Activated CD4-positive, alpha-beta T cell treated with anti-CD3 and anti-CD28 coated beads, Interleukin-2, amount 50 U/mL, for 1 hour (primary cell): Measurements from ENCODE around the gene MPHOSPH6.
"Not testable (repeated sequence)": the region's sequence is repeated elsewhere in the genome, so short reads cannot be mapped to it uniquely, and the experiment has no call there.

Experiments used
- DNase-seq: peaks from one replicate; pipeline ENCODE4 v3.0.0-alpha.2; 2020

Gene MPHOSPH6

DNA sequence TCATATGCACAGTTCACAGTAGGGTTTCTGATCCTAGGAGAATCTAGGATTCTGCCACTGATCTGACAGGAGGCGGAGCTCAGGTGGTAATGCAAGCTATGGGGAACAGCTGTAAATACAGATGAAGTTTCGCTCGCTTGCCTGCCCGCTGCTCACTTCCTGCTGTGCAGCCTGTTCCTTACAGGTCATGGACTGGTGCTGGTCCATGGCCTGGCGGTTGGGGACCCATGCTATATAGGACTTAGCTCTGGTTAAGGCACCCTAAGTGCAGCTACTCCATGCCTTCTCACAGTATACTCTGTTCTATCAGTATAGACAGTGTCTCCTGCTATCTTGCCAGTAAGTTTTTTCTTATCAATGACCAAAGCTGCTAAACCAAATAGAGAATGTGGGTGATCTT is 2.4 kb downstream of the MPHOSPH6 start:
- DNase-seq: no peak

- no peak for DNase-seq
Measured at GRCh38 chr16:82160226-82160625, 9.8 kb downstream of the MPHOSPH6 start.

- no peak for DNase-seq
Measured at GRCh38 chr16:82157836-82158235, 12.2 kb downstream of the MPHOSPH6 start.

GRCh38 chr16:82157534-82157812 is 12.6 kb downstream of the MPHOSPH6 start:
- DNase-seq: no peak

DNA sequence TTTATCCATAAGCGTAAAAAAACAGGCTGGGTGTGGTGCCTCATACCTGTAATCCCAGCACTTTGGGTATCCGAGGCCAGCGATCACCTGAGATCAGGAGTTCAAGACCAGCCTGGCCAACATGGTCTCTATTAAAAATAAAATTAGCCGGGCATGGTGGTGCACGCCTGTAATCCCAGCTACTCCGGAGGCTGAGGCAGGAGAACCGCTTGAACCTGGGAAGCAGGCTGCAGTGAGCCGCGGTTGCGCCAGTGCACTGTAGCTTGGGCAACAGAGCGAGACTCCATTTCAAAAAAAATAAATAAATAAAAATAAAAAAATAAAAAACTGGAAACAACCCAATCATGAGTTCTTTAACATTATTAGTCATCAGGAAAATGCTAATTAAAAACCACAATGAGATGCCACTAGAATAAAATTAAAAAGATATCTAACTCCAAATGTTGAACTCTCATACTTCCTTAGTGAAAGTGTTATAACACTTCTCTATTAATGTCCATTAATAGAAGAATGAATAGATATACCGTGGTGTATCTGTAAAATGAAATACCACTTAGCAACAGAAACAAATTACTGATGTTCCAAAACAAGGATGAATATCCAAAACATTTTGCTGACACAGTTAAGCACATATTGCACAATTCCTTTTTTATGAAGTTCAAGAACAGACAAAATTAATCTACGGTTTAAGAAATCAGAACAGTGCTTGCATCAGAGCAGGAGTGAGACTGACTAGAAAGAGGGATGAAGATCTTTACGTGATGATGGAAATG is 13.1 kb downstream of the MPHOSPH6 start:
- DNase-seq: no peak

- DNase-seq: no peak
Measured at GRCh38 chr16:82152641-82153112, 17.3 kb downstream of the MPHOSPH6 start.

DNA sequence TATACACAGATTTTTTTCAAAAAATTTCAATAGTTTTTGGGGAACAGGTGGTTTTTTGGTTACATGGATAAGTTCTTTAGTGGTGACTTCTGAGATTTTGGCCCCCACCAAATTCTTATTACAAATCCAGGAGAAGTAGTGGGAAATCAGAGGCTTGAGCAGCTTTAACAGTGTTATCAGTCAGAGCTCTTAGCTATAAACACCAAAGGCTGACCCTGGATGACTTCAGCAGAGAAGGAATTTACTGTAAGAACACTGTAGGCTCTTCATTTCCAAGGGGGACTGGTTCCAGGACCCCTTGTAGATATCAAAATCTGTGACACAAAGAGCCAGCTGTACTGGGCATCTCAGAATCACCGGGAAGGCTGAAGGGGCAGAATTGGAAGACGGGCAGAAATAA is 17.8 kb downstream of the MPHOSPH6 start:
- no peak for DNase-seq

DNA sequence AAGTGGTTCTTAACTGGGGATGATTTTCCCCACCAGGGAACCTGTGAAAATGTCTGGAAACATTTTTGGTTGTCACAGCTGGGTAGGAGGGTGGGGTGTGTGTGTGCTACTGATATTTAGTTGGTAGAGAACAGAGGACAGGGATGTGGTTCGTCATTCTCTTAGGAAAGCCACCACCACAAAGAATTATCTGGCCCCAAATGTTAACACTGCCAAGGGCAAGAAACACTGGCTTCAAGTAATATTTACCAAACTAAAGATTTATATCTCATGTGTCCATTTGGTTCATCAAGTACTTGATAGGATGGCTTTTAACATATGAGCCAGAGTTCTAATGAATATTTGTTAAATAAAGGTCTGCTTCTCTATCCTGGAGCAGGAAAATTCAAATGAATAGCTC is 19.5 kb downstream of the MPHOSPH6 start:
- DNase-seq: no peak

DNA sequence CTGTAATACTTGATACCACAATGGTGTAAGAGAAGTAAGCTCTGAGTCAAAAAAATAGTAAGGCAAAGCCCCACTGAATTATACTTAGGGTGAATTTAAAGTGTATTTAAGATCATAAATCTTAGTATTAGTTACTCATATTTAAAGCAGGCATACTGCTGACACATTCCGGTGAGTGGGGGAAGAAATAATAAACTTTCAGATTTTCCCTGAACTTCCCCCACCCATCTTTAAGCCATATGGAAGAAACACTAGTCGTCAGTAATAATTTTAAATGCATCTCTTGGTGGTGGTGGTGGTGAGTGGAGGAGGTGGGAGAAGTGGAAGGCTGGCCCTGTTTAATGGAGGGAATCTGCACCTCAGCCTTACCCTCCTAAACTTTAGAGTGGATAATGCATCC is 20.5 kb downstream of the MPHOSPH6 start:
- DNase-seq: no peak

DNA sequence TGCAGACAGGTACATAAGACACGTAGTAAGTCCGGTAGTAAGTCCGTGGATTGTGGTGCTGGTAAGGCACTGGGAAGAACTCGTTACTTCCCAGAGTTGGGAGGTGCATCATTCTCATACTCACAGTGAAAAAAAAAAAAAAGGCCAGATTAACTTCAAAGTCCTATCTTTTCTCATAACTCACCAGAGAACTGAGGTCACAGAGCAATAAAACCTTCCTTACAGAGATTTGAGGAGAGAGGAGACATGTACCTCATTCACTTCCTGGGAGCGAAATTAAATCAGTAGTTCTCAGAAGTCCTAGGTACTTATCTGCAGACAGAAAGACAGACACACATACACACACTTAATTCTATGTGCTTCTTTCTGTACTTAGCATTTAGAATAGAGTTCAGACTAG is 22.5 kb downstream of the MPHOSPH6 start:
- no peak for DNase-seq

- no peak for DNase-seq
Measured at GRCh38 chr16:82146957-82147356, 23.1 kb downstream of the MPHOSPH6 start.

GRCh38 chr16:82146556-82146955 is 23.5 kb downstream of the MPHOSPH6 start:
- no peak for DNase-seq

DNA sequence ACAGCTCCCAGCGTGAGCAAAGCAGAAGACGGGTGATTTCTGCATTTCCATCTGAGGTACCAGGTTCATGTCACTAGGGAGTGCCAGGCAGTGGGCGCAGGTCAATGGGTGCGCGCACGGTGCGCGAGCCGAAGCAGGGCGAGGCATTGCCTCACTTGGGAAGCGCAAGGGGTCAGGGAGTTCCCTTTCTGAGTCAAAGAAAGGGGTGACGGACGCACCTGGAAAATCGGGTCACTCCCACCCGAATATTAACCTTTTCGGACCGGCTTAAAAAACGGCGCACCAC is 30.8 kb downstream of the MPHOSPH6 start:
- DNase-seq: not testable (repeated sequence)

GRCh38 chr16:82138478-82139285 is 31.3 kb downstream of the MPHOSPH6 start:
- no peak for DNase-seq

DNA sequence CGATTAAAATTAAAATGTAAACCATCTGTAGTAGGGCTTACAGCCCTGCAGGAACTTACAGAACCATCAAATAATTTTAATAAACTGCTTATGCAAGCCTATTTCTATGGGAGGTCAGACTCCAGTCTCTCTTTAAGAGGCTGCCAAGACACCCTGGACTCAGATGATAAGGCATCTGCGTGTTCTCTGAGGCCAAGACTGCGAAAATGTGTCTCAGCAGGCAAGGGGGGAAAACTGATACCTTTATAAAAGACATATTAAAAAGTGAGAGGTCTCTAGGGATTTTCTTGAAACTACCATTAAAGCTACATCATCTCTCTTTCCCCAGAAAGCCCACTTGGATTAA is 32.2 kb downstream of the MPHOSPH6 start:
- DNase-seq: no peak

GRCh38 chr16:82136956-82137821 is 32.8 kb downstream of the MPHOSPH6 start:
- DNase-seq: no peak

GRCh38 chr16:82135844-82136243 is 34.2 kb downstream of the MPHOSPH6 start:
- no peak for DNase-seq

GRCh38 chr16:82134846-82135245 is 35.2 kb downstream of the MPHOSPH6 start:
- no peak for DNase-seq

- DNase-seq: no peak
Measured at GRCh38 chr16:82133798-82134197, 36.2 kb downstream of the MPHOSPH6 start.

DNA sequence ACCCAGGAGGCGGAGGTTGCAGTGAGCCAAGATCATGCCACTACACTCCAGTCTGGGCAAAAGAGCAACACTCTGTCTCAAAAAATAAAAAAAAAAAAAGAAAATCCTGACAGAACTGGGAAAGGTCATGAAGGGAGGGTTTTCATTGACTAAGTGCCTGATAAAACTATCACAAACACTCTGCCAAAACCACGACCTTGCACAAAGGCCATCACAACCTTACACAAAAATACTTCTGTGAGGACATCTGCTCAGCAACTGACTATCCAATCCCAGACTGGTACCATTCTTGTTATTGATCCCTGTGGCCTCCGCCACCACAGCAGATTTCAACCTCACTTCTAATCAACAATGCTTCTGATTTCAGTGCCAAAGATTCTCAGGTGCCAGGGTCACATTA is 40.1 kb downstream of the MPHOSPH6 start:
- DNase-seq: no peak

GRCh38 chr16:82124651-82125050 is 45.4 kb downstream of the MPHOSPH6 start:
- DNase-seq: no peak

- no peak for DNase-seq
Measured at GRCh38 chr16:82119405-82119804, 50.6 kb downstream of the MPHOSPH6 start.

GRCh38 chr16:82118749-82119148 is 51.3 kb downstream of the MPHOSPH6 start:
- no peak for DNase-seq

GRCh38 chr16:82116535-82116934 is 53.5 kb downstream of the MPHOSPH6 start:
- DNase-seq: no peak
